Peyer's patch (tissue), 4 donors: ENCODE data around the gene ITGB8. TPM values are rescaled to one million over a fixed set of nuclear protein-coding genes. Genes with fewer than 3 reads are reported as not detected.

Experiments used
- DNase-seq, 3 donors: peaks; one replicate each; pipeline ENCODE4 v3.0.0-alpha.2; 2017 to 2019
- H3K27ac ChIP-seq, 4 donors: fragments of 200-600 bp; sonication (generic); one replicate each; pipeline ENCODE4 v1.5.1; 2016 to 2019
- H3K27me3 ChIP-seq, 2 donors: fragments of 200-600 bp; sonication (generic); one replicate each; pipeline ENCODE4 v1.5.1; 2019
- H3K36me3 ChIP-seq, 3 donors: fragments of 200-600 bp; sonication (generic); one replicate each; pipeline ENCODE4 v1.5.1; 2016 to 2019
- H3K4me1 ChIP-seq, 4 donors: fragments of 200-600 bp; sonication (generic); one replicate each; pipeline ENCODE4 v1.5.1; 2016 to 2019
- H3K4me3 ChIP-seq, 4 donors: fragments of 200-600 bp; sonication (generic); 1 replicate in 3 of 4; 2 replicates in 1 of 4; pipeline ENCODE4 v1.5.1; 2016 to 2019; ENCODE audit warnings: mild to moderate bottlenecking in 1 of 4
- H3K9me3 ChIP-seq, 4 donors: fragments of 200-600 bp; sonication (generic); one replicate each; pipeline ENCODE4 v1.5.1; 2016 to 2019; ENCODE audit warnings: mild to moderate bottlenecking in 1 of 4
- CTCF ChIP-seq, 6 experiments: fragments of 450-650 bp in 4 of 6; fragments of 200-600 bp in 2 of 6; sonication (generic) in 1 of 6; IDR thresholded peaks; one replicate each; pipeline ENCODE4 v1.5.1; 2017 to 2019; ENCODE audit warnings: antibody characterized with exemption in 6 of 6, mild to moderate bottlenecking in 3 of 6, moderate library complexity in 1 of 6
- POLR2A ChIP-seq, 2 donors: fragments of 450-650 bp; IDR thresholded peaks; one replicate each; pipeline ENCODE4 v1.5.1; 2017; ENCODE audit warnings: antibody characterized with exemption in 2 of 2, mild to moderate bottlenecking in 2 of 2, moderate library complexity in 2 of 2
- total RNA-seq, 4 donors: library from RNA; depleted of rRNA; stranded (reverse); fragments of >200 nt; gene quantifications; one replicate each; pipeline ENCODE4 v1.1.0, GENCODE V29; 2016

Gene ITGB8
- total RNA-seq, 4 donors from 2014 or later = 20.6 to 45.8 (median 32.7) TPM

DNA sequence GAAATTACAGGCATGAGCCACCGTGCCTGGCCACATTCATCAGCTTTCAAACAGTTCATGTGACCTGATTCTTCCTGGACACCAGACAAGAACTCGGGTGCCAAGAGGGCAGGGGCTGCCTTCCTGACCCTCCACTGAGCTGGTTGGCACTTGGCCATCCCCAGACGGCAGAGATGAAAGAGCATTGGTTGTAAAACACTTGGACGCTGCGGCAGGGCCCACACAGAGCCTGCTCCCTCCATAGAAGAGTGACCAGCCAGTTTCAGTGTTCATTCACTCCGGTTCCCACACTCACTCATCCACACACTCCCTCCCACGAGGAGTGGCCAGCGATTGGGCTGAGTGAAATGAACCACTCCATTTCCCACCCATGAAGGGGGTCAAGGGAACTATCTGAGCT is 112.3 kb downstream of the ITGB8 start:
- Histone ChIP-seq H3K9me3 (peaks cover 0 to 6% (median 0%) of the 10 kb centered on the region in 4 donors), H3K4me3 (no peak overlapping the region), H3K27me3 (no peaks in the 10 kb centered on the region), H3K27ac (no peak overlapping the region), H3K4me1 (no peaks in the 10 kb centered on the region), H3K36me3 (no peaks in the 10 kb centered on the region)
- TF ChIP-seq POLR2A (IDR thresholded peaks at IDR 0.05) (no peak), CTCF (IDR thresholded peaks at IDR 0.05) (no peak)
- DNase-seq = no peak

GRCh38 chr7:20444030-20444800 is 113.5 kb downstream of the ITGB8 start:
- no peaks in the 10 kb centered on the region for H3K36me3 ChIP-seq
- no peak overlapping the region for H3K27ac ChIP-seq
- H3K9me3 ChIP-seq = peaks cover 0 to 6% (median 0%) of the 10 kb centered on the region in 4 donors
- no peak overlapping the region for H3K4me3 ChIP-seq
- no peaks in the 10 kb centered on the region for H3K4me1 ChIP-seq
- no peak for DNase-seq
- TF ChIP-seq POLR2A (IDR thresholded peaks at IDR 0.05) = no peak
- TF ChIP-seq CTCF (IDR thresholded peaks at IDR 0.05) = no peak
- no peaks in the 10 kb centered on the region for H3K27me3 ChIP-seq

GRCh38 chr7:20447021-20447650 is 116.4 kb downstream of the ITGB8 start:
- TF ChIP-seq CTCF (IDR thresholded peaks at IDR 0.05) (no peak), POLR2A (IDR thresholded peaks at IDR 0.05) (no peak)
- no peaks in the 10 kb centered on the region for H3K4me1 ChIP-seq
- peaks cover 0 to 6% (median 0%) of the 10 kb centered on the region in 4 donors for H3K9me3 ChIP-seq
- no peak overlapping the region for H3K27ac ChIP-seq
- H3K36me3 ChIP-seq = no peaks in the 10 kb centered on the region
- no peak overlapping the region for H3K4me3 ChIP-seq
- DNase-seq = no peak
- no peaks in the 10 kb centered on the region for H3K27me3 ChIP-seq

DNA sequence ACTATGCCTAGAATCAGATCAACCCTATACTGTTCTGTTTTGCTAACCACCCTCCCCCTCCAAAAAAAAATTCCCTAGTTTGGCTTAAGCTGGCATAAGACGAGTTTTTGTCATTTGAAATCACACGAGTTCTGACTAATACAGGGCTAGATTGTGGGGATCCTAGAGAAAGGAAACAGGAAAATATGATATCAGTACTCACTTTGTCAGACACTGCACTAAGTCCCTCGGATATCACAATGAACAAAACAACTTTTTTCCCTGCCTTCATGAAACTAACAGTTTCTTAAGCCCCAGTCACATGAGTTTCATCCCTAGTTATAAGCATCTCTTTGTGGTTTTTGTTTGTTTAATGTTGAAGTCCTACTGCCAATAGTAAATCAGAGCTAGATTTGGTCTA is 118.5 kb downstream of the ITGB8 start:
- Histone ChIP-seq H3K27ac (no peak overlapping the region), H3K4me3 (no peak overlapping the region), H3K9me3 (peaks cover 0 to 6% (median 0%) of the 10 kb centered on the region in 4 donors), H3K36me3 (no peaks in the 10 kb centered on the region), H3K27me3 (no peaks in the 10 kb centered on the region), H3K4me1 (no peaks in the 10 kb centered on the region)
- no peak for TF ChIP-seq POLR2A (IDR thresholded peaks at IDR 0.05)
- no peak for TF ChIP-seq CTCF (IDR thresholded peaks at IDR 0.05)
- DNase-seq = no peak

- TF ChIP-seq CTCF (IDR thresholded peaks at IDR 0.05) (no peak), POLR2A (IDR thresholded peaks at IDR 0.05) (no peak)
- H3K36me3 ChIP-seq = no peaks in the 10 kb centered on the region
- no peaks in the 10 kb centered on the region for H3K9me3 ChIP-seq
- no peak overlapping the region for H3K27ac ChIP-seq
- H3K4me1 ChIP-seq = no peaks in the 10 kb centered on the region
- no peaks in the 10 kb centered on the region for H3K27me3 ChIP-seq
- no peak overlapping the region for H3K4me3 ChIP-seq
- DNase-seq = no peak
Measured at GRCh38 chr7:20450536-20450935, 119.8 kb downstream of the ITGB8 start.
